ENCODE data around the gene XRCC1. TPM values are rescaled to one million over a fixed set of nuclear protein-coding genes. Genes with fewer than 3 reads are reported as not detected.

XRCC1 gene
- total RNA-seq, 2 donors from 2014 or later, result 36.9 to 39.5 TPM

DNA sequence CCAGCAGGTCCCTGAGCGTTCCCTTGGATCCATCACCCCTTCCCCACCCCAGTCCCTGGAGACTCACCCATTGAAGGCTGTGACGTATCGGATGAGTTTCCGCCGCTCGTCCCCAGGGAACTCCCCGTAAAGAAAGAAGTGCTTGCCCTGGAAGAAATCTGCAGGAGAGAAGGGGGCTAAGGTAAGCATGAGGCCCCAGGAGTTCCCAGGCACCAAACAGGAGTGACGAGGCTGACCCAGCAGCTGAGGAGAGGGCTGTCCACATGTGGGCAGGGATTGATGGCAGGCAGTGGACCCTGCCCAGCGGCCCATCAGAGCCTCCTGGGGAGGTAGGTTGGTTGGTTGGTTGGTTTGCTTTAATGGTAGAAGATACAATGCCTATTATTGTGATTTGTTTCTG lies 31.2 kb downstream of the XRCC1 start:
- no peak for ATAC-seq
- Mint-ChIP-seq H3K9me3 (peaks cover 3% of the 10 kb centered on the region in 2 donors), H3K36me3 (peaks cover 16 to 18% of the 10 kb centered on the region in 2 donors), H3K27ac (peak overlapping the region in 1 of 2 donors; percentile 82)
- no peak for DNase-seq (ENCODE audit: low spot score in 2 of 2)

DNA sequence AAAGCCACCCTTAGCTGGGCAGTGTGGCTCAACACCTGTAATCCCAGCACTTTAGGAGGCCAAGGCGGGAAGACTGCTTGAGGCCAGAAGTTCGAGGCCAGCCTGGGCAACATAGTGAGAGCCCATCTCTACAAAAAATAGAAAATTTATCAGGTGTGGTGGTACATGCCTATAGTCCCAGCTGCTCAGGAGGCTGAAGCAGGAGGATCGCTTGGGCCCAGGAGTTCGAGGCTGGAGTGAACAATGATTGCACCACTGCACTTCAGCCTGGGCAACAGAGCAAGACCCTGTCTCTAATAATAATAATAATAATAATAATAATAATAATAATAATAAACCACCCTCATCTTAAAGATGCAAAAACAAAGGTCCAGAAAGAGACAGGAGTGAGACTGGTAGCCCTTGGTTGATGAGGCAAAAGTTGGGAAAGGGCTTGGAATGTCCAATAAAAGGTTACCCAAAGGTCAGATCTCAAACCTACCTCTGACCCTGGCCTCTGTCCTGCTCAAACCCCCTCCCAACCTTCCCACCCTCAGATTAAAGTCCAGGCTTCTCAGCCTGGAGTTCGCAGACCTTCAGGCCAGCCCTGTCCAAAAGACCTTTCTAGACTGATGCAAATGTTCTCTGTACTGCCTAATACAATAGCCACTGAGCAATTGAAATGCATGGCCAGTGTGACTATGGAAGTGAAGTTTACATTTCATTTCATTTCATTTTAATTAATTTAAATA lies 33.2 kb downstream of the XRCC1 start:
- DNase-seq (ENCODE audit: low spot score in 2 of 2), result no peak
- no peak for ATAC-seq
- Mint-ChIP-seq H3K27ac (no peak overlapping the region), H3K36me3 (peaks cover 26 to 28% of the 10 kb centered on the region in 2 donors), H3K9me3 (peaks cover 5 to 9% of the 10 kb centered on the region in 2 donors)

DNA sequence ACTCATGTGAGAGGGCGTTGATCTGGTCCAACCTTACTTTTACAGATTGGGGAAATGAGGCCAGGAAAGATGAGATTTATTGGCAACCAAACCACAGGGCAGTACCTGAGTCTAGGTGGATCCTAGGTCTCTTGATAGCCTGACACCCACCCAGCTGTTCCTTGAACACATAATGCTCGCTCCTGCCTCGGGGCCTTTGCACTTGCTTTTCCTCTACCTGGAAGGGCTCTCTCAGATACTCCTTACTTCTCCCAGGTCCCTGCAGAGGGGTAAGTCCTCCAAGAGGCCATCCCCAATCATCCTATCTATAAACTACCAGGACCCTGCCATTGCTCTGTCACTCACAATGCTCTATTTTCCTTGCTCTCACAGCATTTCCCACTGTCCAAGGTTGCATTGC lies 34.9 kb downstream of the XRCC1 start:
- peaks cover 26 to 30% of the 10 kb centered on the region in 2 donors for H3K36me3 Mint-ChIP-seq
- peaks cover 5 to 9% of the 10 kb centered on the region in 2 donors for H3K9me3 Mint-ChIP-seq
- DNase-seq (ENCODE audit: low spot score in 2 of 2) (no peak), ATAC-seq (no peak)
- H3K27ac Mint-ChIP-seq, result no peak overlapping the region

- ATAC-seq (no peak), DNase-seq (ENCODE audit: low spot score in 2 of 2) (no peak)
- H3K36me3 Mint-ChIP-seq, result peaks cover 26 to 33% of the 10 kb centered on the region in 2 donors
- H3K9me3 Mint-ChIP-seq, result peaks cover 5 to 9% of the 10 kb centered on the region in 2 donors
- H3K27ac Mint-ChIP-seq, result no peak overlapping the region
Measured at GRCh38 chr19:43538922-43539321, 36.4 kb downstream of the XRCC1 start.

GRCh38 chr19:43534816-43535761 lies 40.2 kb downstream of the XRCC1 start:
- H3K27ac Mint-ChIP-seq, result peak overlapping the region in 1 of 2 donors; percentile 29
- H3K9me3 Mint-ChIP-seq, result peaks cover 5 to 9% of the 10 kb centered on the region in 2 donors
- H3K36me3 Mint-ChIP-seq, result peaks cover 17 to 25% of the 10 kb centered on the region in 2 donors
- ATAC-seq (no peak), DNase-seq (ENCODE audit: low spot score in 2 of 2) (peak in 1 of 2 donors; percentile 20)

- H3K9me3 Mint-ChIP-seq, result peaks cover 4 to 9% of the 10 kb centered on the region in 2 donors
- no peak for ATAC-seq
- no peak for DNase-seq (ENCODE audit: low spot score in 2 of 2)
- H3K27ac Mint-ChIP-seq, result peak overlapping the region in 1 of 2 donors; percentile 29
- H3K36me3 Mint-ChIP-seq, result peaks cover 12 to 18% of the 10 kb centered on the region in 2 donors
Measured at GRCh38 chr19:43534305-43534815, 41.0 kb downstream of the XRCC1 start.

DNA sequence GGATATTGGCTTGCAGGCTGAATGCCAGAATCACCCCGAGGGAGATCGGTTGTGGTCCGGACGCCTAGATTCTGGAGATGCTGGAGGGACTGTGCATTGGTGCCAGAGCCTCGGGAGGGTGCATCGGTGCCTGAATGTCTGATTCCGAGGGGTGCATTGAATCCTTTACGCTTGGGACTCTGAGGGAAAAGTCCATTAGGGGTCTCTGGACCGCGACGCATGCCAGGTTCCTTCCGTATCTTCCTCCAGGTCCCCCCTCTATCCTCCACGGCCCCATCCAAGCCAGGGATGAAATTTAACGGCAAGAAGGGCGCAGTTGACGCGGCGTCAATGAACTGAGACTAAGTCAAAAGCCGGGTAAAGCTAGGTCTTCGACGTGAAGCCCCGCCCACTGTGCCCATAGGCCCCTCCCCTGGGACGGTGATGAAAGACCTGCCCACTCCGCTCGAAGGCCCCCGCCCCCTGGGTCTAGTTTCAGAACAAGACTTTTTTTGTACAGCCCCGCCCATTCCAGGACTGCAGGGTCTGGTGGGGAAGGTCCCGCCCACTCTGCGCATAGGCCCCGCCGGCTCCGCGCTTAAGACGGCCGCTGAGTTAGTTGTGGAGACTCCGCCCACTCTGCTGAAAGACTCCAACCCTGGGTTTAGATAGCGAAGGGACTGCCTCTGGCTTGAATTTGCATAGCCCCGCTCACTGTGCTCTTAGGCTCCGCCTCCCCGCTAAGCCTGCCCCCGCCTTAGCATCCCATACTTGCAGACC lies 41.6 kb downstream of the XRCC1 start:
- ATAC-seq, result peak; percentile 82 to 85
- peak; percentile 92 to 99 for DNase-seq (ENCODE audit: low spot score in 2 of 2)
- peaks cover 6 to 12% of the 10 kb centered on the region in 2 donors for H3K36me3 Mint-ChIP-seq
- peaks cover 0 to 5% of the 10 kb centered on the region in 2 donors for H3K9me3 Mint-ChIP-seq
- peak overlapping the region; percentile 86 to 99 for H3K27ac Mint-ChIP-seq

- Mint-ChIP-seq H3K27ac (peak within 1 kb of the TSS; percentile 86 to 99), H3K9me3 (no peaks in the 10 kb centered on the region), H3K36me3 (peaks cover 0 to 5% of the 10 kb centered on the region in 2 donors)
- DNase-seq (ENCODE audit: low spot score in 2 of 2) (peak; percentile 83 to 87), ATAC-seq (peak; percentile 60 to 68)
Measured at GRCh38 chr19:43532962-43533545, 42.3 kb downstream of the XRCC1 start, which contains the start of gene ZNF575. Gene ZNF575, plus strand, starts transcription at chr19:43533188. Its CDS starts 1,235 bp downstream, at chr19:43534423.

DNA sequence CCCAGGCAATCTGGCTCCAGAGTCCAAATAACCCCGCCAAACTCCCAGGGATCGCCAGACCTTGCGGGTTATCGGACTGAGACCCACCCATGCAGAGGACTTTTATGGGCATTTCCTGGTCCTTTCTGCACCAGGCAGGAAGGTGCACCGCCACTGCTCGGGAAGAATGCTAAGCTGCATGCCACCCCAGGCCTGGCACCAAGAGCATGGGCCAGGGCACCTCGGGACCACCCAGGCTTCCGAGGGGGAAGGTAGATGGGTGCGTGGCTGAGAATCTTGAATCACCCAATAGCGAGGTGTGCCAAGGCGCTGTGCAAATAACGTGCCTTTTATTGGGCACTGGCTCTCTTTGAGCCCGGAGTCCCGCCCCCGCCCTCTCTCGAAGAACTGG lies 42.8 kb downstream of the XRCC1 start:
- Mint-ChIP-seq H3K36me3 (peaks cover 0 to 5% of the 10 kb centered on the region in 2 donors), H3K27ac (peak overlapping the region; percentile 86 to 88), H3K9me3 (no peaks in the 10 kb centered on the region)
- ATAC-seq (peak in 1 of 2 donors; percentile 34), DNase-seq (ENCODE audit: low spot score in 2 of 2) (no peak)

GRCh38 chr19:43527860-43528622 lies 47.3 kb downstream of the XRCC1 start:
- Mint-ChIP-seq H3K9me3 (no peaks in the 10 kb centered on the region), H3K36me3 (peaks cover 1 to 10% of the 10 kb centered on the region in 2 donors), H3K27ac (peak overlapping the region in 1 of 2 donors; percentile 98)
- ATAC-seq (peak; percentile 16 to 27), DNase-seq (ENCODE audit: low spot score in 2 of 2) (no peak)

- Mint-ChIP-seq H3K36me3 (peaks cover 6 to 10% of the 10 kb centered on the region in 2 donors), H3K27ac (peak within 1 kb of the TSS; percentile 89 to 98), H3K9me3 (no peaks in the 10 kb centered on the region)
- DNase-seq (ENCODE audit: low spot score in 2 of 2) (peak; percentile 78 to 88), ATAC-seq (peak; percentile 75 to 82)
Measured at GRCh38 chr19:43526884-43527859, 48.2 kb downstream of the XRCC1 start, which contains the start of gene ETHE1. Gene ETHE1, minus strand, starts transcription at chr19:43527201. Its CDS starts 24 bp downstream, at chr19:43527177.

- H3K27ac Mint-ChIP-seq, result peak overlapping the region; percentile 89 to 98
- H3K36me3 Mint-ChIP-seq, result peaks cover 6 to 10% of the 10 kb centered on the region in 2 donors
- ATAC-seq, result peak; percentile 12 to 13
- peak; percentile 47 to 59 for DNase-seq (ENCODE audit: low spot score in 2 of 2)
- H3K9me3 Mint-ChIP-seq, result no peaks in the 10 kb centered on the region
Measured at GRCh38 chr19:43525836-43526771, 49.2 kb downstream of the XRCC1 start.

Data from activated naive CD4-positive, alpha-beta T cell treated with anti-CD3 and anti-CD28 coated beads, Interleukin-2, amount 50 U/mL, for 72 hours (primary cell).